HepG2 (cell line): ENCODE data around the gene TSPAN32. TPM values are rescaled to one million over a fixed set of nuclear protein-coding genes. Genes with fewer than 3 reads are reported as not detected.

Experiments
- ATAC-seq: fragments of 200-7000 bp; cut with Tn5 transposase; 3 replicates; pipeline ENCODE4 v1.9.1; 2020; ENCODE audit warnings: mild to moderate bottlenecking, moderate library complexity
- BruUV-seq: library from RNA; stranded (reverse); fragments of 400-500 nt; replicated peaks from 2 replicates; lab custom pipeline; 2021; lab: Mats Ljungman, UMichigan
- CTCF ChIA-PET: fragments of 300-600 bp; formaldehyde crosslinking; extraction: SDS; loops from one replicate; lab custom pipeline; 2021; ENCODE audit warnings: low total read pairs, inconsistent platforms, low intra/inter-chr PET ratio; lab: Yijun Ruan, JAX
- POLR2A ChIA-PET: fragments of 350-600 bp; sonication (Branson Sonifier 250); formaldehyde crosslinking; loops from one replicate; lab custom pipeline; 2020; ENCODE audit warnings: antibody characterized with exemption, inconsistent platforms; lab: Yijun Ruan, JAX
- DNase-seq: peaks from one replicate; pipeline ENCODE4 v3.0.0-alpha.2; 2015; ENCODE audit warnings: low spot score
- FAIRE-seq: peaks from 3 replicates; lab custom pipeline; 2011; peaks lifted over from hg19 to GRCh38; lab: Jason Lieb, UNC
- H2AFZ ChIP-seq: one replicate; pipeline ENCODE4 v1.6.1; 2011; ENCODE audit warnings: low read length, inconsistent platforms
- H3K27ac ChIP-seq: fragments of 300-600 bp; 3 replicates; pipeline ENCODE4 v1.8.0; 2011; ENCODE audit warnings: mixed run types, mild to moderate bottlenecking, mixed read lengths, low read length, inconsistent platforms; ENCODE audit not compliant: insufficient read depth; ENCODE audit errors: extremely low read length
- H3K27me3 ChIP-seq, 2 experiments: fragments of 200-600 bp in 1 of 2; 2 replicates in 1 of 2; 3 replicates in 1 of 2; pipeline versions ENCODE4 v1.6.0 to v1.8.0; 2011; ENCODE audit warnings: low read length in 2 of 2, mild to moderate bottlenecking in 2 of 2, moderate library complexity in 2 of 2, inconsistent platforms in 1 of 2; ENCODE audit not compliant: insufficient read depth in 2 of 2, control insufficient read depth in 1 of 2
- H3K36me3 ChIP-seq, 2 experiments: fragments of 200-600 bp in 1 of 2; replicated peaks in 1 of 2; 2 replicates in 1 of 2; 3 replicates in 1 of 2; pipeline versions ENCODE4 v1.5.1 to v1.8.0; 2011; ENCODE audit warnings: low read length in 2 of 2, inconsistent platforms in 1 of 2; ENCODE audit not compliant: insufficient read depth in 2 of 2, control insufficient read depth in 1 of 2
- H3K4me1 ChIP-seq: 2 replicates; pipeline ENCODE4 v1.5.1; 2012; ENCODE audit warnings: low read length, inconsistent platforms; ENCODE audit not compliant: insufficient read depth
- H3K4me2 ChIP-seq: 2 replicates; pipeline ENCODE4 v1.6.0; 2011; ENCODE audit warnings: low read depth, low read length, inconsistent platforms
- H3K4me3 ChIP-seq, 3 experiments: fragments of 200-600 bp in 1 of 3; sonication (generic), shearing (Covaris generic) in 1 of 3; replicated peaks in 1 of 3; 2 replicates each; pipeline ENCODE4 v1.5.1; 2011 to 2016; ENCODE audit warnings: low read length in 3 of 3, inconsistent platforms in 2 of 3, low read depth in 2 of 3, mild to moderate bottlenecking in 2 of 3, control low read depth in 1 of 3, mixed read lengths in 1 of 3; ENCODE audit not compliant: insufficient read depth in 1 of 3
- H3K79me2 ChIP-seq: one replicate; pipeline ENCODE4 v1.6.1; 2011; ENCODE audit warnings: low read length, inconsistent platforms; ENCODE audit not compliant: insufficient read depth
- H3K9ac ChIP-seq: 2 replicates; pipeline ENCODE4 v1.6.0; 2011; ENCODE audit warnings: mild to moderate bottlenecking, low read depth, low read length, inconsistent platforms; ENCODE audit not compliant: insufficient read depth
- H3K9me3 ChIP-seq: 2 replicates; pipeline ENCODE4 v1.5.1; 2012; ENCODE audit warnings: mild to moderate bottlenecking, low read length
- H4K20me1 ChIP-seq: 2 replicates; pipeline ENCODE4 v1.6.0; 2011; ENCODE audit warnings: inconsistent platforms, mild to moderate bottlenecking, low read length, moderate library complexity; ENCODE audit not compliant: insufficient read depth
- CBX2 ChIP-seq, 2 experiments: fragments of 200-600 bp in 1 of 2; sonication (generic); formaldehyde crosslinking in 1 of 2; IDR thresholded peaks; 2 replicates each; pipeline versions ENCODE4 v1.7.0 to v1.8.1; 2018 to 2022; ENCODE audit warnings: low read depth in 2 of 2, low read length in 1 of 2, mild to moderate bottlenecking in 1 of 2, missing genetic modification reagents in 1 of 2
- DDIT3 ChIP-seq: sonication (generic); formaldehyde crosslinking; IDR thresholded peaks from 2 replicates; pipeline ENCODE4 v1.4.0; 2020; ENCODE audit warnings: mild to moderate bottlenecking, missing genetic modification reagents
- ETV5 ChIP-seq: IDR thresholded peaks from 2 replicates; pipeline ENCODE4 v1.6.1; 2018; ENCODE audit warnings: missing biosample characterization, missing genetic modification reagents, inconsistent platforms, borderline replicate concordance
- ETV6 ChIP-seq: sonication (generic); formaldehyde crosslinking; conservative IDR thresholded peaks from 2 replicates; pipeline ENCODE4 v1.4.0; 2020; ENCODE audit warnings: missing genetic modification reagents
- JUNB ChIP-seq: sonication (generic); formaldehyde crosslinking; IDR thresholded peaks from 2 replicates; pipeline ENCODE4 v1.8.0; 2022; ENCODE audit warnings: missing genetic modification reagents, mild to moderate bottlenecking, borderline replicate concordance
- KDM1A ChIP-seq: IDR thresholded peaks from 2 replicates; pipeline ENCODE4 v1.6.1; 2016; ENCODE audit warnings: missing compliant biosample characterization
- NAIF1 ChIP-seq: sonication (generic); formaldehyde crosslinking; IDR thresholded peaks from 2 replicates; pipeline ENCODE4 v1.5.0; 2020; ENCODE audit warnings: mild to moderate bottlenecking, missing genetic modification reagents, borderline replicate concordance
- NCOA5 ChIP-seq: sonication (generic); formaldehyde crosslinking; IDR thresholded peaks from 2 replicates; pipeline ENCODE4 v1.4.0; 2020; ENCODE audit warnings: missing genetic modification reagents
- PHF21A ChIP-seq: sonication (generic); formaldehyde crosslinking; IDR thresholded peaks from 2 replicates; pipeline ENCODE4 v1.5.0; 2020; ENCODE audit warnings: mild to moderate bottlenecking, missing genetic modification reagents
- RNF219 ChIP-seq: sonication (generic); formaldehyde crosslinking; IDR thresholded peaks from 2 replicates; pipeline ENCODE4 v1.5.0; 2020; ENCODE audit warnings: mild to moderate bottlenecking, missing genetic modification reagents
- SIN3A ChIP-seq: IDR thresholded peaks from 2 replicates; pipeline ENCODE4 v1.6.1; 2011; ENCODE audit warnings: low read depth, mild to moderate bottlenecking, control low read depth, low read length, borderline replicate concordance
- TEF ChIP-seq: sonication (generic); formaldehyde crosslinking; IDR thresholded peaks from 2 replicates; pipeline ENCODE4 v1.5.0; 2020; ENCODE audit warnings: missing genetic modification reagents
- ZBTB44 ChIP-seq: sonication (generic); formaldehyde crosslinking; IDR thresholded peaks from 2 replicates; pipeline ENCODE4 v1.4.0; 2020; ENCODE audit warnings: missing genetic modification reagents
- ZNF790 ChIP-seq: sonication (generic); formaldehyde crosslinking; IDR thresholded peaks from 2 replicates; pipeline ENCODE4 v1.8.0; 2022; ENCODE audit warnings: missing genetic modification reagents, mild to moderate bottlenecking, borderline replicate concordance
- WGBS: methylation state at CpG from one replicate; pipeline ENCODE4 v1.1.6; 2017; ENCODE audit warnings: low lambda C conversion rate; 5-methylcytosine and 5-hydroxymethylcytosine counted together
- in situ Hi-C: cut with HindIII; loops from 2 replicates; pipeline ENCODE4 v1.10.0; 2017; ENCODE audit warnings: low pct_unique_long_range_greater_than_20kb; ENCODE audit not compliant: extremely low pct_ligation_motif_present
- intact Hi-C: fragments of 100-400 bp; cut with micrococcal nuclease; formaldehyde crosslinking; loops from one replicate; pipeline ENCODE4 v1.10.0; 2022; ENCODE audit not compliant: unreplicated experiment
- polyA plus RNA-seq, 8 experiments: library from polyadenylated mRNA; depleted of rRNA in 3 of 8; stranded (reverse) in 7 of 8; unstranded in 1 of 8; fragments of >200 nt; fragmentation: Illumina TruSeq in 4 of 8; extraction: Trizol in 4 of 8; gene quantifications; 2 replicates each; pipeline versions ENCODE4 v1.2.1 to v1.2.3, GENCODE V29; 2011 to 2016; ENCODE audit warnings: low read depth in 4 of 8, missing spikeins in 1 of 8, mixed read lengths in 1 of 8; ENCODE audit not compliant: insufficient read depth in 1 of 8
- total RNA-seq, 5 experiments: library from RNA; depleted of rRNA; stranded (reverse); fragments of >200 nt; fragmentation: Illumina TruSeq; extraction: Trizol; gene quantifications; 2 replicates each; pipeline ENCODE4 v1.2.3, GENCODE V29; 2016; ENCODE audit warnings: low read depth in 1 of 5

The TSPAN32 gene
- total and polyA plus RNA-seq, 2 of the 13 experiments (the other 11 are each of a cell fraction or from before 2014, with no cell fraction given) = 0.09 to 0.70 TPM

GRCh38 chr11:2296913-2297622 is 4.7 kb upstream of the TSPAN32 start (continued):
- no peak for TF ChIP-seq RNF219 (CRISPR knock-in tag)
- no peak for TF ChIP-seq JUNB (CRISPR knock-in tag)
- TF ChIP-seq SIN3A = no peak
- no peak for TF ChIP-seq TEF

GRCh38 chr11:2297623-2298030 is 4.2 kb upstream of the TSPAN32 start:
- peaks cover 18% of the 10 kb centered on the region for H3K4me1 ChIP-seq
- in situ Hi-C loops (loop anchor here (5.0 kb wide), 1 partner anchor 100 kb away; no protein-coding TSS in a partner anchor), intact Hi-C loops (no loop called here)
- H3K9ac ChIP-seq = no peak overlapping the region
- POLR2A ChIA-PET = no interaction called here
- H3K4me3 ChIP-seq = no peak overlapping the region
- no peaks in the 10 kb centered on the region for H4K20me1 ChIP-seq
- no peak for FAIRE-seq
- no TSS peak for BruUV-seq
- H3K9me3 ChIP-seq = no peaks in the 10 kb centered on the region
- no peak overlapping the region for H2AFZ ChIP-seq
- H3K27me3 ChIP-seq = peaks cover 2 to 17% of the 10 kb centered on the region in 2 experiments; a peak in 2 of 5 replicates
- no peak overlapping the region for H3K27ac ChIP-seq
- H3K4me2 ChIP-seq = no peak overlapping the region
- CTCF ChIA-PET = interaction anchor here (2.7 to 3.6 kb wide), 2 partner anchors 100 to 103 kb away, joined by 8 to 72 read pairs; no protein-coding TSS in a partner anchor
- TF ChIP-seq NCOA5 (CRISPR knock-in tag) (no peak), PHF21A (CRISPR knock-in tag) (no peak), ETV6 (CRISPR knock-in tag) (no peak), ZNF790 (CRISPR knock-in tag) (no peak), CBX2 (IDR thresholded peaks at IDR 0.05; ENCODE audit: low read depth, low read length) (no peak), CBX2 (CRISPR knock-in tag; IDR thresholded peaks at IDR 0.05; ENCODE audit: low read depth) (no peak), KDM1A (no peak), DDIT3 (CRISPR knock-in tag) (no peak), ETV5 (no peak), NAIF1 (CRISPR knock-in tag) (no peak), ZBTB44 (no peak)
- no peaks in the 10 kb centered on the region for H3K36me3 ChIP-seq
- no peak for DNase-seq
- whole genome bisulfite sequencing = 0% methylated on average over 1 of the region's 1 CpG
- no peaks in the 10 kb centered on the region for H3K79me2 ChIP-seq
- no peak for ATAC-seq
